HG02763 (cell line): ENCODE results near the gene CD6.
"Not testable (repeated sequence)": the region's sequence is repeated elsewhere in the genome, so short reads cannot be mapped to it uniquely, and the experiment has no call there.

Source experiments
- ATAC-seq: cut with Tn5 transposase; IDR thresholded peaks from one replicate; pipeline ENCODE4 v1.9.1; 2021; ENCODE audit warnings: mild to moderate bottlenecking, moderate library complexity; ENCODE audit not compliant: unreplicated experiment

The CD6 gene

GRCh38 chr11:60952742-60953170 lies 18.7 kb upstream of the CD6 start:
- ATAC-seq = peak; percentile 4

DNA sequence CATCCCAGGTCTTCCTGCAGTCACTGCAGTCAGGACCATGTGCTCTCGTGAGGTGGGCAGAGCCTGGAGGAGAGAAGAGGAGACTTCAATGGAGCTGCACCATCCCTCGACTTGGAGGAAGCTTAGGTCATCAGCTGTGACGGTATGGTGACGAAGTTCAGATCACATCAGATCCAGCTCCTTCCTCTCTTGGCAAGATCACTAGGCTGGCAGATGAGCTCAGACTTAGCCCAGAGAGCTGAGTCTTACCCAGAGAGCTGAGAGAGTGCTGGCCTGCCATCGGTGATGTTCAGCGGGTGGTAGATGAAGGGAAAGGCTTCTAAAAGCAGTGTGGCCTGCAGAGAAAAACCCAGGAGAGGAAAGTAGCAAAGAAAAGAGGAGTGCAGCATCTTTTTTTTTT lies 17.7 kb upstream of the CD6 start:
- no peak for ATAC-seq

DNA sequence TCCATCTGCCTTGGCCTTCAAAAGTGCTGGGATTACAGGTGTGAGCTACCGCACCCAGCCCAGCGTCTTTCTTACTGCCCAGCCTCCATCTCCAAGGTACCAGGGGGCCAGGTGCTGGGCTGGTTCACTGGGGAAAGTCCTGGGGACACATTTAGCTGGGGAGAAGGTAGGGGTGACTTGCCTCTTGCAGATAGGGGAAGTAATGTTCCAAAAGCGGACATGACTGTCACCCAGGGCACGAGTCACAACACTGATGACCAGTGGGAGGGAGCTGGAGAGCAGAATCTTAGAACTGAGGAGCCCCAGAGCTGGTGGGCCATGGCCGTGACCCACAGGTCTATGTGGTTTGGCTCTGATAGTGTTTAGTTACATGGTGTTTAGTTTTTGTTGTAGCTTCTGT lies 17.1 kb upstream of the CD6 start:
- ATAC-seq = no peak

GRCh38 chr11:60955571-60955970 lies 15.9 kb upstream of the CD6 start:
- no peak for ATAC-seq

DNA sequence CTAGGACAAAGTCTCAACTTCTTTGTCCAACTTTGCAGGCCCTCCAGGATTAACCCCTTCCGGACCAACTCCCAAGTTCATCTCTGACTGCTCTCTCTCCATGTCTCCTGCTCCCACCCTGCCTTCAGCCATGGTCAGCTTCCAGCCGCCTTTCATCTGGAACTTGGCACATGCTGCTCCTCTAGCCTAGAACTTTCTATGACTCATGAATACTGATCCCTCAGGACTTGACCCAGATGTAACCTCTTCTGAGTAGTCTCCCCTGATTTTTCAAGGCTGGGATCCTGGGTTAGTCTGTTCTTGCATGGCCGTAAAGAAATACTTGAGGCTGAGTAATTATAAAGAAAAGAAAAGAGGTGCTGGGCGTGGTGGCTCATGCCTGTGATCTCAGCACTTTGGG lies 14.3 kb upstream of the CD6 start:
- ATAC-seq = no peak

DNA sequence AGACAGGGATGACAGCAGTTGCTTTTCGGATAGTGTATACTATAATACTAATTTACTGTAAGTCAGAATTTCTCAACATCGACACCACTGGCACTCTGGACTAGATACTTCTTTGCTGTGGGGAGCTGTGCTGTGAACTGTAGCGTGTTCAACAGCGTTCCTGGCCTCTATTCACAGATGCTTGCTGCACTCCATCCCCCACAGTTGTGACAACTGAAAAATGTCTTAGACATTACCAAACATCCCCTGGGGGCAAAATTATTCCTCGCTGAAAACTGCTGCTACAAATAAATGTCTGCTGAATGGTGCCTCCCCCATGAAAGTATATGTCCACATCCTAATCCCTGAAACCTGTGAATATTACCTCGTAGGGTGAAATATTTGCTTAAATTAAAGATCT lies 12.0 kb upstream of the CD6 start:
- ATAC-seq = no peak

DNA sequence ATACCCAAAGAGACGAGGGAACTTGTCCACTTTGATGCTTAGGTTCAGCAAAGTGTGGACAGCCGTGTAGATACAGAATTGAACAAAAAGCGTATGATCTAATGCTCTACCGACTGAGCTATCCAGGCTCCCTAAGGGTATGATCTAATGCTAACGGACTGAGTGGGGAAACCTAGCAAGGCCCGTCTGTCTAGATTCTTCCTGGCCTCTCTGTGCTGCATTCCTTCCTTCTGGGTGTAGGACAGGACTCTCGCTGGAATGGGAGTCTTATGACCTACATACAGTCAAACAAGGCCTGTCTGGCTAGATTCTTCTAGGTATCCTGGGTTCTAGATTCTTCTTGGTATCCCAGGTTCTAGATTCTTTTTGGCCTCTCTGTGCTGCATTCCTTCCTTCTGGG lies 11.1 kb upstream of the CD6 start:
- ATAC-seq = no peak

GRCh38 chr11:60964801-60965200 lies 6.7 kb upstream of the CD6 start:
- ATAC-seq = no peak

DNA sequence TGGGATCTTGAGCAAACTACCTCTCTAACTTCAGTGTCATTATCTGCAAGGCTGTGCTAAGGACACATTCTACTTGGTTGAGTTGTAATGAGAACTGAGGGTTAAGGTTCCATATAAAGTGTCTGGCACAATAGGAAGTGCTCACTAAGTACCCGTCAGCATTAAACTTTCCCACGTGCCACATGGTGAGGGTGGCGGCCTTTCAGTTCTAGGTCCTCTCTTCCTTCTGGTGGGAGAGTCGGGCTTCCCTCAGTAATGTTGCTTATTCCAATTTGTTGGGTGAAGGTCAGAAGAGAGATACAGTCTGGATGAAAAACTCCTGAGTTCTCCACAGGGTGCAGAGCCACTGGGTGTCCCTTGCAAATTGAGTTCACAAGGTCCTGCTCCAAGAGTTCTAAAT lies 4.6 kb upstream of the CD6 start:
- ATAC-seq = no peak

GRCh38 chr11:60968223-60968622 lies 3.3 kb upstream of the CD6 start:
- ATAC-seq = no peak

DNA sequence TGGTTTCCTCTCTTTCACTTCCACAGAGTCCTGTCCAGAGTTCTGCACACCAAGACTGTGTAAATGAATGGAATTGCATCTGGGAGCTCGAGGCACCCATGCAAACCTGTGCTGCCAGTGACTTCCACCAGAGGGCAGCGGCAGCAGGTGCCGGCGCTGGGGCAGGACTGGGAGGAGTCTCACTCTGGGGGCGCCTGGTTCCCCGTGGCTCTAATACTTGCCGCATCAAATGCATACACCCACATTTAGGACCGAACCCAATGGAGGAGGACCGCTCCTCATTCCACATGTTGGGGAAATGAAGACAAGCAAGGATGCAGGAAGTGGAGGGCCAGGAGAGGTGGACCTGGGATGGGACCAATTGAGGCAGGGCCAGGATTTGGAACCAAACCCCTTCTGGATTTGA lies 1.1 kb upstream of the CD6 start:
- ATAC-seq = no peak

- no peak for ATAC-seq
Measured at GRCh38 chr11:60970890-60971289, 590 bp upstream of the CD6 start.

DNA sequence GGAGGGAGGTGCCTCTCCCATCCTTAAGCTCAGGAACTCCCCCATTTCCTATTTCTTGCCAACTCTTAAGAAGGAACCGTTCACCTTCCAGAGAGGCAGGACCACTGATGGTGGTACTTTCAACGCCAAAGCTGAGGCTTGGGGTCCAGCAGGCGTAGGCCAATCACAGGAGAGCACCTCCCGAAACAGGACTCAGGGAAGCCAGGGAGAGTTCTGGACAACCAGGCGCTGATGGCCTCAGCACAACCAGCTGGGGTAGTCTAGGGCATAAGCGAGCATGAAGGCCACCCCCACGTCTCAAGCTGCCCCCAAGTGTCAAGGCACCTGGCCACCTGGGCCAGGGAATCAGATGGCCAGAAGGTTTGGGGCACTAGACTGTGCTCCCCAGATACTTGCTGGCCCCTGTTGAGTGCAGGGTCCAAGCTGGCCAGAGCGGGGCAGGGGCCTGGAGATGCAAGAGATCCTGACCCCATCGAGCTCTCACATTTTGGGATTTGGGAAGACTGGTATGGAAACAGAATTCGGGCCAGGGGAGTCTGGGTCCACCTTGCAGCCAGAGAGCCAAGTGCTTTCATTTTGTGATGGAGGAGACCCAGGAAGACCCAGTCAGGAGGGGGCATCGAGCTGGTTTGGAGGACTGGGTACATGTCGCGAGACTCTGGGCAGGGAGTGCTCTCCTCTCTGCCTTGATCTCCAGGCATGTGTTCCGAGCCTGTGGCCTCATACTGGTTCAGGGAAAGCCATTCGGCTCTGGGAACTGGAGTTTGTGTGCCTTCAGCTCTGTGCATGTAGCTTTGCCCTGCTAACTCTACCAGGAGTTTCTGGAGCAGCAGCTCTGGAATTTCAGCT lies 926 bp downstream of the CD6 start:
- no peak for ATAC-seq

DNA sequence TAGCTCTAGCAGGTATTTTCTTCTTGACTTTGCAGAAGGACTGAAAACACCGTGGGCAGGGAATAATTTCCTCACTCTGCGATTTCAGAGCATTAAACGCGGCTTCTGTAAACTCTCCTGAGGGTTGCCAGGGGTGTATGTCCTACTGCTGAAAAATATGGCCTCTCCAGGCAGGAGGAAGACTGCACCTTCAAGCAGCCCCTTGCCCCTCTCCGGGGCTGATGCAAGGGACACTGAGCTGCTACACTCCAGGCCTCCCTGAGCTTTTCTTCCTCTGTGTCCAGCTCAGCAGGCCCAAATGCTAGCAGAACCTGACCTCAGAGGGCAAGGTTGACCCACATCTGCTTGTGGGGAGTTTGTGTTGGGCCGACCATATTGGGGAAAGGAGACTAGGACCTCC lies 2.2 kb downstream of the CD6 start:
- ATAC-seq = no peak

GRCh38 chr11:60974316-60974715 lies 2.8 kb downstream of the CD6 start:
- not testable (repeated sequence) for ATAC-seq

GRCh38 chr11:60974726-60975125 lies 3.2 kb downstream of the CD6 start:
- no peak for ATAC-seq

DNA sequence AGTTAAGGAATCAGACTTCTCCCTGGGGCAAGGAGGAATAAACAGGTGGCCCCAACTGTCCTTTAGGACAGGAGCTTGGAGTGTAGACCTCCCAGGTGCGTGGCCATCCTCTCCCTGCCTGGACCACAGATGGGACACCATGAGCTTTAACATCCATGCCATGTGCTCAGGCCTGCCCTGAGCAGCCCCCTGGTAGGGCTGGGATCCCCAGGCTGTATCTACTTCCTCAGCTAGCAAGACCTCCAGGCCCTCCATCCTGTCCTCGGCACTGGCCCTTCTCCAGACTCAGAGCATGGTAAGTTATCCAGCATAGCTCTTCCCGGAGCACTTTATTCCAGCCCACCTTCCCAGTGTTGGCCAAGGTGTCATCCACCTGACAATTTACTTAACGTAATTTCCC lies 5.7 kb downstream of the CD6 start:
- no peak for ATAC-seq

DNA sequence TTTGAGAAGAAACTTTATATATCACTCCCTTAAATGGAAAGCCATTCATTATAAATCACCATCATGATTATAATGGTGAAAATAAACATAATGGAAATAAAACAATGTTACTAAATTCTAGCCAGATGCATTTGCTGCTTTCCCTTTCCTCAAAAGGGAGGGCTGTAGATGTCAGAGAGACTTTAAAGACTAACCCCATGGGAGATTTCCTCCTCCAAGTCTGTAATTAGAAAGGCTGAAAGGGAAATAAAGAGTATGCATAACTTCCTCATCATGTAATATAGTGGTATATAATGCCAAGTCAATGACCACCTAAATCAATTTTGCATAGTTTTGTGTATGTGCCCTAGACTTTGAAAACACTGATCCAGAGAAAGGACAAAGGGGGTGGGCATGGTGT lies 6.4 kb downstream of the CD6 start:
- no peak for ATAC-seq

GRCh38 chr11:60978546-60979380 lies 7.3 kb downstream of the CD6 start:
- ATAC-seq = no peak

- ATAC-seq = no peak
Measured at GRCh38 chr11:60981515-60981914, 10.0 kb downstream of the CD6 start.

GRCh38 chr11:60982184-60982583 lies 10.7 kb downstream of the CD6 start:
- ATAC-seq = no peak

DNA sequence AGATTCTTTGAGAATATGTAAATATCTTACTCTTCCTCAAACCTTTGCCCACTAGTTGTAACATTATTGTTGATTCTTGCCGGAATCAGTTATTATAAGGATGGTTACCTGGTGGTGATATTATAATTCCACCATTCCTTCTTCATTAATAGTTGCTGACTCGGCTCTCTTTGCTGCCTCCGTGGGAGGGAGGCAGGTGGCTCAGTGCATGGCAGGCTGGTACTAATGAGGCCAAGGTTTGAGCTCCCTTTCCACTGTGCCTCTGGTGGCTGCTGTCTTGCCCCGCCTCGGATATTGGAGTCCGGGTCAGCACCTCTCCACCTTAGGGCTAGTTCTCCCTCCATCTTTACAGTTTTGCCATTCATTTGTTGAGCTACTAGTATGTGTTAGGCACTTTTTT lies 12.7 kb downstream of the CD6 start:
- no peak for ATAC-seq
